ENCODE measurements around the gene CD1C.

CD1C gene

GRCh38 chr1:158310623-158311022 is 20.9 kb downstream of the CD1C start:
- H3K27me3 Mint-ChIP-seq (ENCODE audit: low read depth, poor library complexity), result peaks cover 9% of the 10 kb centered on the region
- peaks cover 47% of the 10 kb centered on the region for H3K9me3 Mint-ChIP-seq
- TF ChIP-seq CTCF (IDR thresholded peaks at IDR 0.05), result no peak
- H3K4me1 Mint-ChIP-seq, result no peaks in the 10 kb centered on the region
- H3K27ac Mint-ChIP-seq, result no peak overlapping the region
- H3K36me3 Mint-ChIP-seq (ENCODE audit: low read depth), result no peaks in the 10 kb centered on the region
- no peak overlapping the region for H3K4me3 Mint-ChIP-seq
- no peak for DNase-seq

- DNase-seq, result no peak
- Mint-ChIP-seq H3K27me3 (ENCODE audit: low read depth, poor library complexity) (peaks cover 9% of the 10 kb centered on the region), H3K27ac (no peak overlapping the region), H3K4me3 (no peak overlapping the region), H3K4me1 (no peaks in the 10 kb centered on the region), H3K9me3 (peaks cover 51% of the 10 kb centered on the region), H3K36me3 (ENCODE audit: low read depth) (no peaks in the 10 kb centered on the region)
- no peak for TF ChIP-seq CTCF (IDR thresholded peaks at IDR 0.05)
These were observed 21.3 kb downstream of the CD1C start for GRCh38 chr1:158311066-158311465.

- Mint-ChIP-seq H3K4me3 (no peak overlapping the region), H3K9me3 (peaks cover 23% of the 10 kb centered on the region), H3K27ac (no peak overlapping the region), H3K27me3 (ENCODE audit: low read depth, poor library complexity) (peaks cover 3% of the 10 kb centered on the region), H3K36me3 (ENCODE audit: low read depth) (no peaks in the 10 kb centered on the region), H3K4me1 (no peaks in the 10 kb centered on the region)
- no peak for DNase-seq
- TF ChIP-seq CTCF (IDR thresholded peaks at IDR 0.05), result no peak
These were observed 34.1 kb downstream of the CD1C start for GRCh38 chr1:158323866-158324265.

- no peaks in the 10 kb centered on the region for H3K4me1 Mint-ChIP-seq
- no peak overlapping the region for H3K4me3 Mint-ChIP-seq
- H3K27ac Mint-ChIP-seq, result no peak overlapping the region
- no peak for DNase-seq
- TF ChIP-seq CTCF (IDR thresholded peaks at IDR 0.05), result no peak
- peaks cover 8% of the 10 kb centered on the region for H3K27me3 Mint-ChIP-seq (ENCODE audit: low read depth, poor library complexity)
- H3K9me3 Mint-ChIP-seq, result peaks cover 20% of the 10 kb centered on the region
- H3K36me3 Mint-ChIP-seq (ENCODE audit: low read depth), result no peaks in the 10 kb centered on the region
These were observed 34.7 kb downstream of the CD1C start for GRCh38 chr1:158324395-158324794.

- H3K4me3 Mint-ChIP-seq, result no peak overlapping the region
These were observed 37.8 kb downstream of the CD1C start for GRCh38 chr1:158327481-158327880.

More at GRCh38 chr1:158327481-158327880, 37.8 kb downstream of the CD1C start:
- Mint-ChIP-seq H3K4me1 (no peaks in the 10 kb centered on the region), H3K36me3 (ENCODE audit: low read depth) (no peaks in the 10 kb centered on the region), H3K27ac (no peak overlapping the region), H3K9me3 (peaks cover 5% of the 10 kb centered on the region), H3K27me3 (ENCODE audit: low read depth, poor library complexity) (peaks cover 8% of the 10 kb centered on the region)
- no peak for TF ChIP-seq CTCF (IDR thresholded peaks at IDR 0.05)
- no peak for DNase-seq
